ENCODE data around the gene DSG1.

DSG1 gene

GRCh38 chr18:31297248-31297647, 20.7 kb upstream of the DSG1 start:
- no peak for TF ChIP-seq CTCF (conservative IDR thresholded peaks at IDR 0.05; ENCODE audit: control insufficient read depth, insufficient read depth, low read depth, low read length)
- DNase-seq (ENCODE audit: low read depth): no peak
- H3K4me3 ChIP-seq (ENCODE audit: control insufficient read depth, low read depth, low read length): no peak overlapping the region

GRCh38 chr18:31301201-31301655, 16.7 kb upstream of the DSG1 start:
- no peak for TF ChIP-seq CTCF (conservative IDR thresholded peaks at IDR 0.05; ENCODE audit: control insufficient read depth, insufficient read depth, low read depth, low read length)
- no peak for DNase-seq (ENCODE audit: low read depth)
- no peak overlapping the region for H3K4me3 ChIP-seq (ENCODE audit: control insufficient read depth, low read depth, low read length)

GRCh38 chr18:31302991-31303390, 15.0 kb upstream of the DSG1 start:
- no peak overlapping the region for H3K4me3 ChIP-seq (ENCODE audit: control insufficient read depth, low read depth, low read length)
- peak; percentile 1 for DNase-seq (ENCODE audit: low read depth)
- TF ChIP-seq CTCF (conservative IDR thresholded peaks at IDR 0.05; ENCODE audit: control insufficient read depth, insufficient read depth, low read depth, low read length): no peak

- no peak for TF ChIP-seq CTCF (conservative IDR thresholded peaks at IDR 0.05; ENCODE audit: control insufficient read depth, insufficient read depth, low read depth, low read length)
- H3K4me3 ChIP-seq (ENCODE audit: control insufficient read depth, low read depth, low read length): no peak overlapping the region
- DNase-seq (ENCODE audit: low read depth): no peak
Observed at GRCh38 chr18:31303771-31304170, 14.2 kb upstream of the DSG1 start.

- TF ChIP-seq CTCF (conservative IDR thresholded peaks at IDR 0.05; ENCODE audit: control insufficient read depth, insufficient read depth, low read depth, low read length): no peak
- no peak overlapping the region for H3K4me3 ChIP-seq (ENCODE audit: control insufficient read depth, low read depth, low read length)
- DNase-seq (ENCODE audit: low read depth): no peak
Observed at GRCh38 chr18:31309115-31309514, 8.8 kb upstream of the DSG1 start.

- TF ChIP-seq CTCF (conservative IDR thresholded peaks at IDR 0.05; ENCODE audit: control insufficient read depth, insufficient read depth, low read depth, low read length): no peak
- no peak for DNase-seq (ENCODE audit: low read depth)
- no peak overlapping the region for H3K4me3 ChIP-seq (ENCODE audit: control insufficient read depth, low read depth, low read length)
Observed at GRCh38 chr18:31316974-31317373, 986 bp upstream of the DSG1 start.

- H3K4me3 ChIP-seq (ENCODE audit: control insufficient read depth, low read depth, low read length): no peak overlapping the region
- TF ChIP-seq CTCF (conservative IDR thresholded peaks at IDR 0.05; ENCODE audit: control insufficient read depth, insufficient read depth, low read depth, low read length): no peak
- DNase-seq (ENCODE audit: low read depth): no peak
Observed at GRCh38 chr18:31321719-31322118, 3.8 kb downstream of the DSG1 start.

Measured in fibroblast of mammary gland (primary cell).